HL-60/S4 treated with phorbol 12-myristate 13-acetate at 8.2 ng/mL for 4 days and 3 days (cell line): ENCODE results near the gene MAGEB17.
"Not testable (repeated sequence)": the region's sequence is repeated elsewhere in the genome, so short reads cannot be mapped to it uniquely, and the experiment has no call there.

Experiments
- in situ Hi-C: fragments of 300-500 bp; cut with MboI; formaldehyde crosslinking; loops from 2 replicates; pipeline ENCODE4 v1.15.0; 2022; ENCODE audit warnings: low sequenced_read_pairs

MAGEB17 gene, protein sequence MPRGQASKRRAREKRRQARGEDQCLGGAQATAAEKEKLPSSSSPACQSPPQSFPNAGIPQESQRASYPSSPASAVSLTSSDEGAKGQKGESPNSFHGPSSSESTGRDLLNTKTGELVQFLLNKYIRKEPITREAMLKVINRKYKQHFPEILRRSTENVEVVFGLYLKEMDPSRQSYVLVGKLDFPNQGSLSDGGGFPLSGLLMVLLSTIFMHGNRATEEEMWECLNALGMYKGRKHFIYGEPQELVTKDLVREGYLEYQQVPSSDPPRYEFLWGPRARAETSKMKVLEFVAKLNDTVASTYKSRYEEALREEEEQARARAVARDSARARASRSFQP

DNA sequence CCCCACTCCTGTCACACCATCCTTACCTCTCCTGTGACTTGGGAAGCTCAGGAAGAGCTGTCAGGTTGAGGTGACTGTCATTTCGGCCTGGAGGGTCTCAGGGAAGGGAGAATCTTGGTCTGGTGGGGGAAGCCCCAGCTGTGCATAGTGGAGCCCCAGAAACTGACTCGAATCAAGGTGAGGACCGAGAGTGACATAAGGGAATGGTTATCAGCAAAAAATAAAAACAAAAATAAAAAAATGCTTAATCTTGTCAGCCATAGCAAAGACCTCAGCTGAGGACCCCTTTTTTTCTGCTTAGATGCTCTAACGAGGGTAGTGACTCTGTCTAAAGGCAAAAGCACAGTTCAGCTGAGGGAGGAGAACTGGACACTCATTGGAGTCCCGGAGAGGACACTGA lies at the start of gene MAGEB17:
MAGEB17 (plus strand) TSS at position 301 of the 400 bp plus-strand sequence. CDS start 2,902 bp downstream, outside the sequence.
- in situ Hi-C loops: no loop called here

DNA sequence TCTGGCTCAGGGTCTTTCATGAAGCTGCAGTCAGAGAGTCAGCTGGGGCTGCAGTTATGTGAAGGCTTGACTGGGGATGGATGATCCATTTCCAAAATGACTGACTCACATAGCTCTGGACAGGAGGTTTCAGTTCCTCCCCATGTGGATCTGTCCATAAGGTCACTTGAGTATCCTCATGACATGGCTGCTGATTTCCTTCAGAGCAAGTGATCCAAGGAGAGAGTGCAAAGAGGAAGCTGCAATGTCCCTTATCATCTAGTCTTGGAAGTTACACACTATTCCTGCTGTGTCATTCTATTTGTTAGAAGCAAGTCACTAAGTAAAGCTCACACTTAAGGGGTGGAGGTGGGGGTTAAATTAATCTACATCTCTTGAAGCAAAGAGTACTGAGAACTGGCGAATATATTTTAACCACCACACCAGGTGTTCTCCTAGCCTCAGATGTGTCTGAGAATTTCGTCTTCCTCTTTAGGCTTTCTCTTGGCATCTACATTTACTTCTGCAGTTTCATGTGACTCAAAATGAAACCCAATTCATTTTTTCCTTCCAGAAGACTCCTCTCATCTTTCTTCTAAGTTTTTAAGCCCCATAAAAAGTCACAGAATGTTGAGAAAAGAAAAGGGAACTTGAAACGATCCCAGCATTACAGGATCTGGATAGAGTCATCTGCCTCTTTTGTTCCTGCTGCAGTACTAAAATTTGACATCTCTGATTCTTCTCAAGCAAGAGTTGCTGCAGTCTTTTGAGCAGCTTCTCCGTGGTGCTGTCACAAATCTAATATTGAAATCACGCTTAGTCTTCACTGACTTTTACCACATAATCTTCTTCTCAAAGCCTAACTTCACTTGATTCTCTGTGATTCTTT lies 47.7 kb upstream of the MAGEB17 start:
- in situ Hi-C loops: no loop called here

DNA sequence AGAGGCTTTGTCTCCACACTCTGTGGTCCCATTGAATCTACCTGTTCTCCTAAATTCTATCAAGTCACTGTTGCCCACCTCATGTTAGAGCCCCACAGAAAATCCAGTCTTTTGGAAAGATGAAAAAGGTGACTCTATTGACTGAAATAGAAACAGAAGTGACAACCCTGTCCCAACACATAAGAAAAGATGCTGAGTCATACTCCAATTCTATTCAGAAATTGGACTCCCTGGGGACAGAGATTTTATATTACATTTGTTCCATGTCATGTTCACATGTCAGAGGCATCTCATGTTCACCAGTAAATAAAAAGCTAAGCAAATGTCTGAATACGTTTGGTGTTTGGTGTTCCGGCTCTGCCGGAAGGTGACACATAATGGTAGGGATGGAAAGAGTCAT lies 46.9 kb upstream of the MAGEB17 start:
- in situ Hi-C loops: no loop called here

DNA sequence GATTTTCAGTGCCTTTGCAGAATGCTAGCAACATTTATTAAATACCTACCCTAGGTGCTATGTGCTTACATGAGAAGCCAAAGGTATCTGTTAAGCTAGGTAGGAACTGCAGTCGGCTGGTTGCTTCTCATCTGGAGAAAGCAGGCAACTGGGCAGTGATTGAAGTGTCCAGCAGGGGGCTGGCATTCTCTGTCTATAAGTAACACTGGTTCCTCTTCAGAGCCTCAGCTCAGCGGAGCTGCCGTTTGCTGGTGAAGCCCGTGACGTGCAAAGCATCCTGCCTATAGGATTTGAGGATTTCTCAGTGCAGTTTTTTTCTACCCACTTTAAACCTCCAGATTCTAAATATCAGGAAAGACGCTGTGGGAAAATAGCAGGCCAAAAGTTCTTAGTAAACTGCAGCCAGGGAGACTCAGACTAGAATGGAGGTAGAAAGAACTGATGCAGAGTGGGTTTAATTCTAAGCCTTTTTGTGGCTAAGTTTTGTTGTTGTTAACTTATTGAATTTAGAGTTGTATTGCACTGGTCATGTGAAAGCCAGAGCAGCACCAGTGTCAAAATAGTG lies 44.0 kb upstream of the MAGEB17 start, which contains the start of gene GRPR:
GRPR (plus strand) TSS at position 344 of the 565 bp plus-strand sequence. CDS start 389 bp downstream, outside the sequence.
- in situ Hi-C loops: no loop called here

DNA sequence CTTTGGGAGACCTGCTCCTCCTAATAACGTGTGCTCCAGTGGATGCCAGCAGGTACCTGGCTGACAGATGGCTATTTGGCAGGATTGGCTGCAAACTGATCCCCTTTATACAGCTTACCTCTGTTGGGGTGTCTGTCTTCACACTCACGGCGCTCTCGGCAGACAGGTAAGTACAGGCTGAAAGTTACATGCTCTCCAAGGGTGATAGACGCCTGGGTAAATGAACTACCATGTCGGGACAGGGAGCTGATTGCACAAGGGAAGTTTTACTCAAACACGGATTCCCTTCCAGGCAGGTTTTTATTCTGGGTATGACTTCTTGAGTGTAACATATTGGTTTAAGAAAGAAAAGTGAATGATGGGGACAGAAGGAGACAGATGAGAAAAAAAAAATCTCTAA lies 43.1 kb upstream of the MAGEB17 start:
- in situ Hi-C loops: no loop called here

DNA sequence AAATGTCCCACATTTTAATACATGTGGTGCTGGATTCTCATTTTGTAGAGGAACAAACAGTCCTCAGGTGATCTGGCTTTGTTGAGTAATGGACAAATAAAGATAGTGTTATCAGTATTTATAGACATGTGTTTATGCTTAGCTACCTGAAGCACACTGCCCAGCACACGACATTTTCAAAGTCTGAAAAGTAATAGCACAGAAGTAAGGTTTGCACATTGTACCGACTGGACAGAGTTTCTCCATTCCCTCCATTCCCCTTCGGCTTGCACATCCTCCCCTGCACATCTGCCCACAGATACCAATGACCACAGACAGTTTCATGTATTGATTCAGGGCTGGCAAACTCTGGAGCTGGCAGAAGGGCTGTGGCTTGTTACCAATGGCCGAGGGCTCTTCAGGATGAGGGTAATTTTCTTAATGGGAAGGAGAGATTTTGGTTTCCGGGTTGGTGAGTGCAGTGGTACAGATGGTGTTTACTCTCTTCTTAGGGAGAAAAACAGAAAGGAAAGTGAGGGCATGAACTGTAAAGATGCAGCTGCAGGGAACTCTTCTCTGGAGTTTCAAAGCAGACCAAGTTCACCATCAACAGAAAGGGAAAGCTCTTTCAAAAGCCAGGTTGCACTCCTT lies 41.6 kb upstream of the MAGEB17 start:
- in situ Hi-C loops: no loop called here

DNA sequence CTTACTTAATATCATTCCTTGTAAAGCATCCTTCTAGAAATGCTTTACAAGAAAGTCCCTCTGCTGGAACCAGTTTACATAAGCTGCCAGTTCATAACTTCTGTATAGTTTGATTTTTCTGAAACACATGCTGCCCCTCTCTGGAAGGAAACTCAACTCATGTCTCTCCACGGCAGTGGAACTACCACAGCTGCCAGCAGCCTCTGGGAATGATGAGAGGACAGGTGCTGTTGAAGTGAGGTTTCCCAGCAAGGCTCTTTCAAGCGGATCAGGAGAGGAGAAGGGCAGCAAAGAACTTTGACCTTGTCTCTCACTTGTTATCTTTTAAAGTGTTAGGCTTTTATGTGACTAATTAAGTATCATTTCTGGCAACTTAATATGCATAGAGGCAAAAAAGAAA lies 36.6 kb upstream of the MAGEB17 start:
- in situ Hi-C loops: no loop called here

DNA sequence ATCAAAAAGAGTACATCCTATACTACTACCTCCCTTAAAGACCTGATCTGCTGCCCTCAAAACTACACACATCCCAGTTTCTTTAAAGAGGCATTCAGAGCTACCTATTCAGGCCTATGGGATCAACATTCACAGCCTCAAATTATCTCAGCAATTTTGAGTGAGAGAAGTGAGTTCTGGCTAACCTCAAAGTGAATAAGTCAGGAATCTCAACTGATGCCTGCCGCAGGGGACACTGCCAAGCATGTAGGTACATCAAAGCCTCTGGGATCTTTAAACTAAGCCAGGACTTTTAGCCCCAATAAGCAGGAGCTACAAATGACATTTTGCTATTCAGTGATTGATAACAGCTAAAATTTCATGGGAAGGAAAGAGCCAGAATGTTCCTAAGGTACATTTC lies 32.3 kb upstream of the MAGEB17 start:
- in situ Hi-C loops: no loop called here

DNA sequence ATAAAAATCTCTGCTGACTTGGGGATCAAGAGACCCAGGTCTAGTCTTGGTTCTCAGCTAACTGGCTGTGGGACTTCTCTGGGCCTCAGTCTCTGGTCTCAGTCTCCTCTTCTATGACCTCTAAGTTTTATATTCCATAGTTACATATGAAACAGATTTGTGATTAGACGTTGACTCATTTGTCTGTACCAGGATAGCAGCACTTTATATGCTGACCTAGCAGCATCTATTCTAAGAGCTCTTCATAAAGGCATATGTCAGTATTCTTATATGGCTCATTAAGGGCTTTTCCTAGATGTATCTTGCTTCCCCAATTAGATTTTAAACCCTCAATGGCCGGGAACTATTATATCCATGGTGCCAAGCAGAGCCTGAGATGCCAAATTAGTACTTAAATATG lies 31.2 kb upstream of the MAGEB17 start:
- in situ Hi-C loops: no loop called here

DNA sequence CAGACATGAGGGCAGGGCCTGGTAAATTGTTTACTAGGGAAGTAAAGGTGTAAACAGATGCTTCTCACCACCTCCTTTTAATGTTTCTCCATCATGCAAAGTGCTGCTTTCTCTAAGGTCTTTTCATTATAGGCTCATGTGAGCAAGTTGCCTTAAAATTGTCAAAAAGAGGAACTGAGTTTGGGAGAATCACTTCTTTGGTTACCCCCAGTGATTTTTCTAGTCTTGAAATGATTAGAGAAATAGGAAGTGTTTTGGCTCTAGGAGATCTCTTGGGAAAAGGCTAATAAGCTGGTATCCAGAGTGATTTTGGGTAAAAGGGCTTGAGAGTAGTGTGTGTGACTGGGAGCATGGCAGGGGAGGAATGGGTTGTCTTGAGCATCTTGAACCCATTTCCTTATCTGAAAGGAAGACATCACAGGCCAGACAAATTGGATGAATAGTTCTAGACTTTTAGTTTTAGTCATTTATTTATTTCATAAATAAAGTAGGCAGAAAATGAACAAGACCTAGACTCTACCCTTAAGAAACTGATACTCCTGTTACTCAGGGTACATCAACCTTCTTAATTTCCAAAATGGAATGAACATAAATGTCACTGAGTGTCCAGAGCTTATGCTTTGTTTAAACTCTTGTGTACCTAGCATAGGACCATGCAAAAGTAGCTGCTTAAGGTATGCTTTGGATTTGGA lies 29.7 kb upstream of the MAGEB17 start:
- in situ Hi-C loops: no loop called here

DNA sequence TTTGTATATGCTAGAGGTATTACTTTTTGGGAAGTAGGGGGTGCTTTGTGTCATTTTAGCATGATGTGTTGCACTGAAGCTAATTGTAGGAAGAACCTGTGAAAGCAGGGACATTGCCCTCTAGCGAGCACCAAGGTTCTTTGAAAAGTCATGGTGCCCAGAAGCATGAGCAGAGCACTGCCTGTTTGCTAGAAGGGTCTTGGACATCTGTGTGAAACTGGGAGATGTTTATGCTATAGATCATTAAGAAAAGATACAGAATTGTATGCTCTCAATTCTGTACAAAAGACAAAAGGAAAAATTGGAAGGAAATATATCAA lies 29.2 kb upstream of the MAGEB17 start:
- in situ Hi-C loops: no loop called here

DNA sequence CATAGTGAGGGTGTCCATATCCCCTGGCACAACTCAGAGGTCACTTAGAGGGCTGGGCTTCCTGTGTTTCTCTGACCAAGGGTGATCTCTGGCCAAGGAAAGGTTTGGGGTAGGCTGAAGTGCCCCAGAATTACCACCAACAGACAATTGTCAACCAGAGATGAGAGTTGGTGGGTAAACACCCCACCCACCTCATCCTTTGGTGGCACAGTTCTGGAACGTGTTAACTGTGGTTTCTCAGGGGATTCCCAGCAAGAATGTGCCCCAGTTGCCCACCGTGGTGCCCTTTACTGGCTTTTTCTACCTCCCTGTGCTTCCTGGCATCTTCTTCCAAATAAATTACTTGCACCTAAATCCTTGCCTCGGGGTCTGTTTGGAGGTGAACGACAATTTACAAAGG lies 26.8 kb upstream of the MAGEB17 start:
- in situ Hi-C loops: no loop called here

DNA sequence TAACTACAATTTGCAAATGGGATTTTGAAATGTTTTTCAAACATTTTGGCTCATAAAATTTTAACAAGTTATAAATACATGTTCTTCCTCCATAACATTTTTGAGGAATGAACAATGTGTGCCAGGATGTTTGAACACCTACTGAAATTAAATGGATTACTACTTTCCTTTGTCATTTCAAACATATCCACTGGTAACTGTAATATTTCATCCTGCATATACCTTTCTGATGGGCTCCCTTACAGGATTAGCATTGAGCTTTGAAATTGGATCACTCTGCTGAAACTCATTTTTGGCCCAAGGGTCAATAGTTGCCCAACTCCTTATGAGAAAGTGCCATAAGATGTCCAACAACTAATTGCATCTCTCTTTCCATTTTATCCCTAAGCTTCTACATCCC lies 26.3 kb upstream of the MAGEB17 start:
- in situ Hi-C loops: no loop called here

DNA sequence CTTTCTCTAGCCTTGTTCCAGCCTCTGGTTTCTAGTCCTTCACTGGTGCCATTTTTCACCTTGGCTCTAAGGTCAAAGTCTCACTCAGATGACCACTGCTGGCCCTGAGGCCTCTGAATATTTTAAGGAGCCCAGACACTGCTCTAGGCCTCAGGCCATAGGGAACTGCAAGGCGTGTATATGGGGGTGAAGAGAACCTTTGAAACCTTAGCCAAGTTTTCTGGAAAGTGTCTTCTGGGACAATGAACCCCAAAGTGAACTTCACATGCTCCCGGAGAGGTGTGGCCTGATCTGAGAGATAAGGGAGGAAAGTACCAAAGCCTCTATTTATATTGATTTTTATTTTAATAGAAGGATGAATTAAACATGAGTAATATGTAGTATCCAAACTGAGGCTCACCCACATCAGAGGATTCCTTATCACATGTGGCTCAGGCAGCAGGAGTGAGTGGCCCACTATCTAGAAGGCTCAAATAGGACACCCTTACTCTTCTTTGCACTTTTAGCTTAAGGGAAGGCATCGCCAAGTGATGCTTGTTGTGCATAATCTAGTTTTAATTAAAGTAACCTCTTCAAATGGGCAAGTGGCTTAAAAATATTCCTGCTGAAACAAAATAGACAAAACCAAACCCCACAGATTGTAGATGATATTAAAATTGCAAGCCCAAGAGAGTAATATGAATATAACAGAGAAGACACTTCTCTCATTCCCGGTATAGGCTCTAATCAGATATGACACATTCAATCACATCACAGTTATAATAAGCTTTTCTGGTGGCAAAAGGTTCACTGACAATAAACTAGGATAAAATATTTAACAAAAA lies 25.6 kb upstream of the MAGEB17 start:
- in situ Hi-C loops: no loop called here

DNA sequence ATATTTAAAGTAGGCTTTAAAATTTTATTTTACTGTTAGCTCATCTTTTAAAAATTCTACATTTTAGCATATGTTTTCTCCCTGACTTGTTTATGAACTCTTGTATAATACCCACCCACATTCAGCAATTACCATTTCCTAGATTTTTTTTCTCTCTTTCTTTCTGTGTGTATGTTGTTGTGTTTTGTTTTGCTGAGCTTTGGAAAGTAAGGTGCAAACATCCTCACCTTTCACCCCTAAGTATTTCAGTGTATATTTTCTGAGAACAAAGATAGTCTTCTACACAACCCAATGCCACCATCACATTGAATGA lies 25.1 kb upstream of the MAGEB17 start:
- in situ Hi-C loops: no loop called here

DNA sequence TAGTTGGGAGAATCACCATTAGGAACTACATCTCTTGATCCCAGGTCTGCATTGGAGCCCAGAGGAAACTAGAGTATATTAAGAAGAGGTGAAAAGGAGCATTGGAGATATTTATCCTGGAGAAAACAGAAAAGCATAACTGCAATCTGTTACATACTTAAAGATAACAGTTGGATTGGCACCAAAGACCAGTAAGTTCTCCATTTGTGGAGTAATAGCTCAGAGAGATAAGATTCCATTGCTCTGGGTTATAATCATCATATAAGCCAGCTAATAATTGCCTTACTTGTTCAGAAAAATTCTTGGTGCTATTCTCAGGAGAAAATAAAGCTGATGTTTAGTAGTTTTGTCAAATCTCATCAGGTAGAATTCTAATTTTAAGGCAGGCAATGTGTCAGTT lies 23.3 kb upstream of the MAGEB17 start:
- in situ Hi-C loops: no loop called here

DNA sequence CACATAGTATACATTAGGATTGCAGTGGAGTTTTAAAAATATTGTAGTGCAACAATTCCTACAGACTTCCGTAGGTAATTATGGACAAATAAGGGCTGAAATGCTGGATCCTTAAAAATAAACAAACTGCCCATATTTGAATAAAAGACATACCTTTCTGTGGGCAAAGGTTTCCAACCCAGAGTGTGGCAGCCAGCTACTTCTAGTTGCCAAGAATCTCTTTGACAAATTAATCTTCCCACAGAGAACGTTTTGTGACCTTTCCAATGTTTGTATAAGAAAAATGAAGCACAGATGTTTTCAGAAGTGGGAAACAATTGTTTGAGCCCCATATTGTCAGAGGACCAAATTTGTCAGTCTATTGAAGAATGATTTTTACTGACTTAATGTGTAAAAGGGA lies 22.9 kb upstream of the MAGEB17 start:
- in situ Hi-C loops: no loop called here

DNA sequence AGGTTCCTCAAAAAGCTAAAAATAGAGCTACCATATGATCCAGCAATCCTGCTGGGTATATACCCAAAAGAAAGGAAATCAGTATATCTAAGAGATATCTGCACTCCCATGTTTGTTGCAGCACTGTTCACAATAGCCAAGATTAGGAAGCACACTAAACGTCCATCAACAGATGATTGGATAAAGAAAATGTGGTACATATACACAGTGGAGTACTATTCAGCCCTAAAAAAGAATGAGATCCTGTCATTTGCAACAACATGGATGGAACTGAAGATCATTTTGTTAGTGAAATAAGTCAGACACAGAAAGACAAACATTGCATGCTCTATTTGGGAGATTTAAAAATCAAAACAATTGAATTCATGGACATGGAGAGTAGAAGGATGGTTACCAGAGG lies 22.2 kb upstream of the MAGEB17 start:
- in situ Hi-C loops: not testable (repeated sequence)

DNA sequence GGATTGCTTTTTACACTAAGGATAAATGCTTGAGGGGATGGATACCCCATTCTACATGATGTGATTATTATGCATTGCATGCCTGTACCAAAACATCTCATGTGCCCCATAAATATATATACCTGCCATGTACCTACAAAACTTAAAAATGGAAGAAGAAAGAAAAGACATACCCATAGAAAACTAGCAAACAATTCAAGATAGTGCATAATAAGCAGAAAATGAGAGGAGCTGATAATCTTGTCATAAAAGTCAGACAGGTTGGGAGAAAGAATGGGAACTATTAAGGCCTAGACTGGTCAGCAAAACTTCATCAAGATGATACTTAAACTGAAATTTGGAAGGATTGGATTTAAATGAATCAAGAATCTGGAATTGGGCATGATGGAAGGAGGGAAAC lies 21.6 kb upstream of the MAGEB17 start:
- in situ Hi-C loops: no loop called here

DNA sequence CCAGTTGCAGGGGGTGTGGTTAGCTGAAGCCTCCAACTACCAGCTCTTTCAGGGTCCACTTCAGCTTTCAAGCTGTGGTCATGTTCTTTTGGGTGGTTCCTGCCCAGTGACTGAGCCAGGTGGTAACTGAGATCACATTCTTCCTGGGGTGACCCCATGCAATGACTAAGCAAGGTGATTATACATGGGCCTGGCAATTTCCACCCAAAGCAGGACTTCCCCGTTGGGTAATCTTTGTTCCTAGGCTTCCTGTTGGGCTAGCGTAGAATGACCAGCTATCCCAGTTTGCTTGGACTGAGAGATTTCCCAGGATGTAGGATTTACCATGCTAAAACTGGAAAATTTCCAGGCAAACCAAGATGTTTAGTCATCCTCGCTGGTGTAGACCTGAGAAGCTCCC lies 18.4 kb upstream of the MAGEB17 start:
- in situ Hi-C loops: no loop called here
